Peyer's patch (tissue), 4 donors: ENCODE data around the gene CSTF3.

ENCODE experiments used
- CTCF ChIP-seq, 6 experiments: fragments of 450-650 bp in 4 of 6; fragments of 200-600 bp in 2 of 6; sonication (generic) in 1 of 6; IDR thresholded peaks; one replicate each; pipeline ENCODE4 v1.5.1; 2017 to 2019; ENCODE audit warnings: antibody characterized with exemption in 6 of 6, mild to moderate bottlenecking in 3 of 6, moderate library complexity in 1 of 6
- POLR2A ChIP-seq, 2 donors: fragments of 450-650 bp; IDR thresholded peaks; one replicate each; pipeline ENCODE4 v1.5.1; 2017; ENCODE audit warnings: antibody characterized with exemption in 2 of 2, mild to moderate bottlenecking in 2 of 2, moderate library complexity in 2 of 2

- TF ChIP-seq POLR2A (IDR thresholded peaks at IDR 0.05) (no peak), CTCF (IDR thresholded peaks at IDR 0.05) (no peak)
Measured at GRCh38 chr11:33158596-33159275, 2.5 kb downstream of the CSTF3 start.
